ENCODE results near the gene ICAM5. TPM values are rescaled to one million over a fixed set of nuclear protein-coding genes. Genes with fewer than 3 reads are reported as not detected.
"Not testable (repeated sequence)": the region's sequence is repeated elsewhere in the genome, so short reads cannot be mapped to it uniquely, and the experiment has no call there.

ICAM5 gene
- total RNA-seq, result 1 to 10 TPM in 2 of 4 donors, under 1 TPM in 1, not detected in 1; 0.12 to 1.6 (median 1.3) TPM

GRCh38 chr19:10289836-10290356 is at the start of gene ICAM5:
TSS of gene ICAM5 (plus strand) at chr19:10289952. CDS start at chr19:10290044, 92 bp downstream.
- intact Hi-C loops (cut with DNase I), result no loop called here
- Histone ChIP-seq H3K36me3 (peaks cover 0 to 11% (median under 1%) of the 10 kb centered on the region in 3 donors), H3K4me1 (peaks cover 62 to 100% (median 65%) of the 10 kb centered on the region in 3 donors), H3K9me3 (no peaks in the 10 kb centered on the region), H3K4me3 (peak within 1 kb of the TSS; percentile 20 to 66 (median 41)), H3K27ac (peak within 1 kb of the TSS in 2 of 4 donors; percentile 41 to 52), H3K27me3 (peaks cover 19 to 82% (median 36%) of the 10 kb centered on the region in 4 donors)
- TF ChIP-seq CTCF (IDR thresholded peaks at IDR 0.05), result no peak
- no peak for TF ChIP-seq POLR2A (IDR thresholded peaks at IDR 0.05)
- 0 to 1% methylated on average over 8 to 12 of the region's 45 CpGs for WGBS, 2 donors
- no peak for DNase-seq

GRCh38 chr19:10241826-10242449 is 47.8 kb upstream of the ICAM5 start:
- H3K4me1 ChIP-seq, result peaks cover 0 to 18% (median 0%) of the 10 kb centered on the region in 3 donors
- intact Hi-C loops (cut with DNase I); DNase-seq; H3K27me3 ChIP-seq; H3K36me3 ChIP-seq; H3K4me3 ChIP-seq; H3K9me3 ChIP-seq; H3K27ac ChIP-seq: not testable (repeated sequence)
- WGBS, 2 donors, result 67 to 73% methylated on average over 11 of the region's 11 CpGs

GRCh38 chr19:10243606-10244005 is 46.1 kb upstream of the ICAM5 start:
- DNase-seq, result no peak
- Histone ChIP-seq H3K9me3 (no peaks in the 10 kb centered on the region), H3K27ac (no peak overlapping the region), H3K4me1 (peaks cover 0 to 3% (median 0%) of the 10 kb centered on the region in 3 donors), H3K36me3 (no peaks in the 10 kb centered on the region), H3K4me3 (no peak overlapping the region), H3K27me3 (no peaks in the 10 kb centered on the region)
- intact Hi-C loops (cut with DNase I), result no loop called here
- 100% methylated on average over 6 of the region's 7 CpGs; no CpG with 5 or more reads in 1 of the 2 donors for WGBS, 2 donors
- no peak for TF ChIP-seq CTCF (IDR thresholded peaks at IDR 0.05)
- no peak for TF ChIP-seq POLR2A (IDR thresholded peaks at IDR 0.05)

- H3K27me3 ChIP-seq, result no peaks in the 10 kb centered on the region
- peaks cover 0 to 6% (median 0%) of the 10 kb centered on the region in 3 donors for H3K4me1 ChIP-seq
- TF ChIP-seq POLR2A (IDR thresholded peaks at IDR 0.05) (no peak), CTCF (IDR thresholded peaks at IDR 0.05) (no peak)
- H3K36me3 ChIP-seq, result no peaks in the 10 kb centered on the region
- H3K4me3 ChIP-seq, result no peak overlapping the region
- WGBS, 2 donors, result 73 to 75% methylated on average over 8 to 9 of the region's 9 CpGs
- no peak overlapping the region for H3K27ac ChIP-seq
- no peak for DNase-seq
- intact Hi-C loops (cut with DNase I), result no loop called here
- no peaks in the 10 kb centered on the region for H3K9me3 ChIP-seq
Observed at GRCh38 chr19:10245189-10245939, 44.4 kb upstream of the ICAM5 start.

GRCh38 chr19:10246511-10246910 is 43.2 kb upstream of the ICAM5 start:
- peaks cover 0 to 16% (median 0%) of the 10 kb centered on the region in 3 donors for H3K4me1 ChIP-seq
- no peaks in the 10 kb centered on the region for H3K9me3 ChIP-seq
- H3K4me3 ChIP-seq, result no peak overlapping the region
- intact Hi-C loops (cut with DNase I), result no loop called here
- H3K27me3 ChIP-seq, result no peaks in the 10 kb centered on the region
- 73 to 75% methylated on average over 6 of the region's 6 CpGs for WGBS, 2 donors
- H3K36me3 ChIP-seq, result no peaks in the 10 kb centered on the region
- TF ChIP-seq POLR2A (IDR thresholded peaks at IDR 0.05) (no peak), CTCF (IDR thresholded peaks at IDR 0.05) (no peak)
- H3K27ac ChIP-seq, result no peak overlapping the region
- DNase-seq, result no peak

Data from esophagus squamous epithelium (tissue), 5 donors.